ENCODE data around the gene BRD4.

The BRD4 gene

DNA sequence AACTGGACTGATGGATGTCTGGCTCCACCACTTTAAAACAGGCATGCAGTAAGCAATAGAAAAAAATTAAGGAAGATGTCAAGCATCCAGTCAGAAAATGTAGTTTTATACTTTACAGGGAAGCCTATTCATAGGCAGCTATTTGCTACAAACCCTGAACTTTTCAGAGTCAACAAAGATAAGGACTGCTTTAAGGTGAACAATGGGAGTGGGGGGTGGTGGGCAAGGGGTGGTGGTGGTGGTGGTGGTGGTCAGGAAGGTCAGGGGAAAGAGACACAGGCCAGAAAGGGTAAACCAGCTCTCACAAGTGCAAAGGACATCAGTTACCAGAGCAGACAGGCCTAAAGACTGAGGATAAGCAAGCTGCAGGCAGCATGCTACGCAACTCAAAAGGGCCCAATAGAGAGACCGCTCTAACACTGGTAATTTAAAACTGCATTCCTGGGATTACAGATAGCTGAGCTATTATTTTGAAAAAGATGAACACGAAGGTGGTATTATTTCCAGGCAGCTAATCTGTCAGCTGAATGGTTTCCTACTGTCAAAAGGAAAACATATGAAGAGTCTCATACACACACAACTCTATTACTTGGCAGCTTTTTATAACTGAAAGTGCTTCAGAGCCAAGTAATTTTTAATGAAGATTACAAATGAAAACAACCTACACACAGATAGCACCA lies 14.8 kb downstream of the BRD4 start:
- FAIRE-seq = no peak
- no peak for DNase-seq (ENCODE audit: insufficient read length, low spot score)

DNA sequence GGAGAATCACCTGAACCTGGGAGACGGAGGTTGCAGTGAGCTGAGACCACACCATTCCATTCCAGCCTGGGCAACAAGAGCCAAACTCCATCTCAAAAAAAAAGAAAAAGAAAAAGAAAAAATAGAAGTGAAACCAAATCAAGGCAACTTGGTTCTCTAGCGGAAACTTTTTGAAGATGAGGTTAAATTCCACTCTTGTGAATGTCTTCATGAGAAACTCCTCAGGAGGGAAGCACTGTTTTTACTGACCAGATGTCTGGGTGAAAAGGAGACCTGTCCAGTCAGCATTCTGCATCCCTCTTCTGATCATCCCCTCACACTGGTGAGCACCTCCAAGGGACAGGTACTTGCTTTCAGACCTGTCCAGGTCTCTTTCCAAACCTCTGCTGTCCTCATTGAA lies 15.8 kb downstream of the BRD4 start:
- DNase-seq (ENCODE audit: insufficient read length, low spot score) = no peak
- peak; percentile 70 for FAIRE-seq

- FAIRE-seq = no peak
These were observed 17.2 kb downstream of the BRD4 start for GRCh38 chr19:15315101-15315500.

GRCh38 chr19:15313649-15314279 lies 18.6 kb downstream of the BRD4 start:
- DNase-seq (ENCODE audit: insufficient read length, low spot score) (no peak), FAIRE-seq (no peak)

More at GRCh38 chr19:15315101-15315500, 17.2 kb downstream of the BRD4 start:
- DNase-seq (ENCODE audit: insufficient read length, low spot score) = no peak

DNA sequence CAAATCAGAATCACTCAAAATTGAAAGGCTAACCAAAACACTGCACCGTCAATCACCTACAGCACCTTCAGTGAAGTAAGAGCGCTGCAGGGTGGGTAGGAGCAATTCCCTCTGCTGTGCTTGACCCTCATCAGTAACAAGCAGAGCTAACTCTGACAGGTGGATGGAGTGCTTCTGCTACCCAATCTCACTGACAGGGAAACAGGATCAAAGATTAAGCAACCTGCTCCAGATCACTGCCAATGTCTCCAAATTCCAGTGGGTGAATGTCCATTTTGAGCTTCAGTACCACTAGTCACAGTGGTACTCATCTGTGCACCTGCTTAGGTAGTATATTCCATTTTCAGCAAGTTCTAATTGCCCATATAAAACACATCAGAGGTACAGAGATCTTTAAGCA lies 25.2 kb downstream of the BRD4 start:
- FAIRE-seq (no peak), DNase-seq (ENCODE audit: insufficient read length, low spot score) (no peak)

GRCh38 chr19:15305582-15306334 lies 26.6 kb downstream of the BRD4 start:
- DNase-seq (ENCODE audit: insufficient read length, low spot score) = no peak
- FAIRE-seq = no peak

GRCh38 chr19:15304140-15304705 lies 28.1 kb downstream of the BRD4 start:
- FAIRE-seq (no peak), DNase-seq (ENCODE audit: insufficient read length, low spot score) (no peak)

DNA sequence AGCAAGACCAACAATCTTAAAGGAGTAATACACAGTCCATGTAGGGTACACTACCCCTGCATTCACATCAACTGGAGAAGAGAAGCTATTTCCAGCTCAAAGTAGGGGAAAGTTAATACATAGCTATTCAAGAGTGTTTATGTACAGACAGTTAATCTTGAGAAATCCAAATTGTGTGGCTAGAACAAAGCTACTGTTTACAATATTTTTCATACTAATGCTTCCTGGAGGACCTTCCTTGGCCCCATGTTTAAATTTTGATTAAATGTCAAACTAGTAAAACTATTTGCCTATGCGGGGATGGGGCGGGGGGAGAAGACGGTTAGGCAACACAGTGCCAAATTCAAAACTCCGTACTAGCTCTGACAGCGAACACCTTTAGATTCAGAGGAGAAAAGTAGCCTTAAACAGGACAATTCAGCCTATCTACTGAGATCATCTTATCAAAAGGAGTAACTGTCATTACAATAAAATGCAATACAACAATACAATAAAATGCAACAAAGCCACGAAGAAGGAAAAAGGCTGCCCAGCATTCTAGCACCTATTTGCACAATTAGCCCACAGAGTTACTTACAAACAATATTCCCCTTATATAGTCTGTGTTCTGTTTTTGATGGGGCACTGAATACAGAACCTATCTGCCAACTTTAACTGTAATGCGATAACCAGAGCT lies 29.1 kb downstream of the BRD4 start:
- no peak for FAIRE-seq
- DNase-seq (ENCODE audit: insufficient read length, low spot score) = no peak

DNA sequence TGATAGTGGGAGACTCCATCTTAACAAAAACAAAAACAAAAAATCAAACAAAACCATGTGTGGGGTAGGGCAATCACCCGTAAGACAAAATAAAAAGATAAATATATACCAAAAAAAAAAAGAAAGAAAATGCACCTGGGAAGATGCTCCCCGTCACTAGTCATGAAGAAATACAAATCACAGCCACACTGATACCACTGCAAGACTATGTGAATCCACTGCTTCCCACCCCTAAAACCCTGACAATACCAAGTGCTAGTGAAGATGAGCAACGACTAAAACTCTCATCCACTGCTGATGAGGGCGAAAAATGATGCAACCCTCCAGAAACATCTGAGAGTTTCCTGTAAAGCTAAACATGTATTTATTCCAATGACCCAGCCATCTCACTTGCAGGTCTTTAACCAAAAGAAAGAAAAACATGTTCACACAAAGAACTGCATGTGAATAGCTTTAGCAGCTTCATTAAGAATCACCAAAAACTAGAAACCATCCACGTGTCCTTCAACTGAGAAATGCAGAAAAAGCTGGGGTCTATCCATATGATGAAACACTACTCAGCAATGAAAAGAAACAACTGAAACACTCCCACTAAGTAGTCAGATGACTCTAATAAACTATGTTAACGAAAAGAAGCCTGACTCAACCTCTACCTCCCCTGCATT lies 31.7 kb downstream of the BRD4 start:
- DNase-seq (ENCODE audit: insufficient read length, low spot score) (no peak), FAIRE-seq (no peak)

- DNase-seq (ENCODE audit: insufficient read length, low spot score) (no peak), FAIRE-seq (no peak)
These were observed 32.5 kb downstream of the BRD4 start for GRCh38 chr19:15299568-15300409.

- DNase-seq (ENCODE audit: insufficient read length, low spot score) (no peak), FAIRE-seq (no peak)
These were observed 33.3 kb downstream of the BRD4 start for GRCh38 chr19:15298847-15299567.

GRCh38 chr19:15297416-15298224 lies 34.7 kb downstream of the BRD4 start:
- FAIRE-seq = no peak
- no peak for DNase-seq (ENCODE audit: insufficient read length, low spot score)

DNA sequence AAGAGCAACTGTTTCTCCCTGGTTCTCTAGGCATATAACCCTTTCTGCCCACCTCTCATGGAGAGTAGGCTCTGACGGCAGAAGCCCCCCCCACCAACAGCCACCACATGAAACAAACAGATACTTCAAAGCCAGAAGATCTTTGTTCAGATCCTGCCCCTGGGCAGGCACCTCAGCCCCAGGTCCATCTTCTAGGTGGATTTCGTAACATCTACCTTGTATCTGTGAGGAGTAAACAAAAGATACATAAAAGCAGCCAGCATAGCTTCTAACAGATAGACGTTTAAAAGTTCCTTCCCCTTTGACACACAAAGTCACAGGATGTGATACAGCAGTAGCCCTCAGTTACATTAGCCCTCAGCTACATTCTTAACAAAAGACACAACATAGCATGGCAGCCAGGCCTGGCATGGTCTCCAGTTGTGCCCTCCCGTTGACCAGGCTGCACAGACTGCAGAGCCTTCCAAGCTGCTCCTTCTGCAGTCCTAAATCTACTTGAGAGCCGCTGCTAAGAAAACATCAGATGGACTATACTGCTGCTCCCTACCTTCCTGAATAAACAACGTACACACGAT lies 35.4 kb downstream of the BRD4 start:
- no peak for FAIRE-seq
- DNase-seq (ENCODE audit: insufficient read length, low spot score) = no peak

DNA sequence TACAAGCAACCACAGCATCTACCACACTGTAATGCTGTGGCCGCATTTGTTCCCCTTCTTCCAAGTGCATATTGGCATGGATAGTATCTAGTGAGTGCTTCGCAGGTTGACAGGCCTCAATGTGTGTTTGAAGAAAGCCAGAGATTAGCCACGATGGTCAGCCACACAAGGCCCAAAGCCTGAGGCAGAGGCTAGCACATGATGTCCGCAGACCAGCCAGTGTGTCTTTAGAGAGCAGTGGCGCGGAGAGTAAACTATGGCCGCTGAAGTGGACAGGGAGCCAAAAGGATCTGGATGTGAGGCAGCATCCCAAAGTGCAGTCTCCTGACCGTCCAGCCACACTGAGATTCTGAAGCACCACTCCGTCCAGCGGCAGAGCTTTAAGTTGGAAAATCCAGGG lies 36.0 kb downstream of the BRD4 start:
- DNase-seq (ENCODE audit: insufficient read length, low spot score) = no peak
- no peak for FAIRE-seq

DNA sequence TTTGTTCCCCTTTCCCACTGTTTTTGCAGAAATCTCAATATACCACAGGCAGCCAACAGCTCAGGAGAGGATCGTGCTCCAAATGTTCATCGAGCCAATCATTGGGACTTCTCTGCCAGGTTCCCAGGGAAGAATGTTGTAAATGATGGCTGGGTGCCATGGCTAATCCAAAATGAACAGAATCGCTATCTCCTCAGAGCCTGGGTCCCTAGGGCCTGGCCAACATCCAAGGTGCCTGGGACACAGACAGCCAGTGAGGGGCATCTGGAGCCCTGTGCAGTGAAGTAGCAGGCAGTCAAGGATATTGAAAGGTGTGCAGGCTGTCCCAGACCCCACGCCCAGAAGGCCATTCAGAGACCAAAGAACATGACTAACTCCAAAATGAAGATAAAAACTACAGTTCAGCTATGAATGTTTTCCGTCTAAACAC lies 37.8 kb downstream of the BRD4 start:
- no peak for FAIRE-seq
- DNase-seq (ENCODE audit: insufficient read length, low spot score) = no peak

DNA sequence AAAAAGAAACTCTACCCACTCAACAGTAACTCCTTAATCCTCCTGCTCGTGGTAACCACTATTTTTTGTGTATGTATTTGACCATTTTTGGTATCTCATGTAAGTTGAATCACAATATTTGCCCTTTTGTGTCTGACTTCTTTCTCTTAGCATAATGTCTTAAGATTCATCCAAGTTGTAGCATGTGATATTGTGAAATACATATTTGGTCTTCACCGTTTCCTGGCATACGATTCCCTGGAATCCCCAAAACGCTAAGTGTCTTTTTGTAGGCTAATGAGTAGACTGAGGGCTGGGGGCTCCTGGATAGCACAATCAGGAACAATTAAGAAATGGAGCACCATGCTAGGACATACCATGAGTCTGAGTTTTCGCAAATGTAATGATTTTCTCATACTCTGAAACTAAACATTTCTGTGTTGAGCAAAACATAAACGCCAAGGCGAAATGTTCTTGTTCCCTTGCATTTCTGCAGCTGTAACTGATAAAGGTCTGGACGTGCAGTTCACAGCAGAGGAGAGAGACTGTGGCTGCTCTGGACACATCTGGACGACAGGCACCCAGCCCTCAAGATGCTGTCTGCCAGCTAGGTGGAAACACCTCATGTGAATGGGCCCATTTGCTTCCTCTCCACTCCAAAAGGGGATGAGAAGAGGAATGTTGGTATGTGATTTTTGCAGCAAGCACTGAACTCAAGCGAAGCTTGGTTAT lies 38.4 kb downstream of the BRD4 start:
- FAIRE-seq = no peak

More for the DNA sequence above, 38.4 kb downstream of the BRD4 start:
- no peak for DNase-seq (ENCODE audit: insufficient read length, low spot score)

All from GM19239 (cell line).